HG03432 (cell line): Measurements from ENCODE around the gene LSM14A.
"Not testable (repeated sequence)": the region's sequence is repeated elsewhere in the genome, so short reads cannot be mapped to it uniquely, and the experiment has no call there.

Experiments used
- ATAC-seq: cut with Tn5 transposase; IDR thresholded peaks from one replicate; pipeline ENCODE4 v1.9.1; 2021; ENCODE audit warnings: mild to moderate bottlenecking, moderate library complexity; ENCODE audit not compliant: unreplicated experiment

LSM14A gene

DNA sequence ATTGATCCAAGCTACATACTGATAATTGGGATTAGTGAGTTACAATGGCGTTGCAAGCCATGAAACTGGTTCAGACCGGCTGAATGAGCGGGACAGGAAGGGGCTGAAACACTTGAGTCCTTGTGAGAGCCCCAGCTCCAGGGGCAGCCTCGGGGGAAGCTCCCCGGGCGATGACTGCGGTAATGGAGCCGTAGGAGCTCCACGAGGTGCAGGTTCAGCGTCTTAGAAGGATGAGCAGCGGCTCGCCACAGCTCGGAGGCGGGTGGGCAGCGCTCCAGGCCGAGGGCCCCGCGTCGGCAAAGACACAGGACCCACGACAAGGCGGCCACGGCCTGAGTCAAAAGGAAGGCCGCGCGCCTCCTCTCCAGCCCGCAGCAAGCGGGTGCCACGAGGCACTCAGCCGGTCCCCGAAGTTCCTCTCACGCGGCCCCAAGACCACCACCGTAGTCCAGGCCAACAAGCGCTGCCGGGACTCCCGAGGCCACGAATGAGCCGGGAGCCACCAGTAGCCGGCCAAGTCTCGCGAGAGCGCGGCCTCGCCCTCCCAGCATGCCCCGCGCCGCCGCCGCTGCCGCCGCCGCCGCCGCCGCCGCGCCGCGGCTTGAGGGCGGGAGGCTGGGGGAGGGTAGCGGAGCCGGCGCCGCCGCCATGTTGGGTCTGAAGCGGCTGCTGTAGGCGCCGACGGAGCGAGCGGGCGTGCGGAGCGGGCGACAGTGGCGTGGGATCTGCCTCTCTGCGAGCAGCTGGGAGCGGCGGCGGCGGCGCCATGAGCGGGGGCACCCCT is at the start of gene LSM14A:
Gene LSM14A, plus strand, starts transcription at position 628 of the 784 bp plus-strand sequence. Its CDS starts 139 bp downstream, at position 767.
- peak; percentile 74 for ATAC-seq

DNA sequence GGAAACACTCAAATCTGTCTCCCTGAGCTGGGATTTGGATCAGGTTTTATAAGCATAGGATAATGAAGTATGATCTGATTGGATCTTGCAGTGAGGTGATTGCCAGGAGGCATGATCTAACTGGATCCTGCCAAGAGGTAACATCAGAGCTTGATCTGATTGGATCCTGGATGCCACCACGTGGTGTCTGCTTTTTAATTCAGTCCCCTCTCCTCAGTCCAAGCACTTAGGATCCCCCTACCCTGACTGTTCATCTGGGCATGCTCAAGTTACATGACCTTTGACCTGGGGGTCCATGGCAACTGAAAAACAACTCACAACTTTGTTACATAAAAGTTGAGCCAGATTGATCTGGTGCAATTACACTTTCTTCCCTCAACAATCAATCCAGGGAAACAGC is 47.5 kb upstream of the LSM14A start:
- ATAC-seq = no peak

DNA sequence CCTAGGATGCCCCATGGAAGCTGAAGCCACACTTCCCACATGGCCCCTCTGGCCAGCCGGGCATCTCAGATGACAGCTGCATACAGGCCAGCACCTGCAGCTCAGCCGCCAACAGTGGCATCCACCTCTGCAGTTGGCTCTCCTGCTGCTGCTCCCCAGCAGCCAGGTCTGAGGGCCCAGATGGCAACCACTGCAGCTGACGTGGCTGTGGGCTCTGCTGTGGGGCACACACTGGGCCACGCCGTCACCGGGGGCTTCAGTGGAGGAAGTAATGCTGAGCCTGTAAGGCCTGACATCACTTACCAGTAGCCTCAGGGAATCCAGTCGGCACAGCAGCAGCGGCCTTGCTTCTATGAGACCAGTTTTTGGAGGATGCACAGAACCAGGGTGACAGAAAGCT is 45.3 kb upstream of the LSM14A start:
- no peak for ATAC-seq

DNA sequence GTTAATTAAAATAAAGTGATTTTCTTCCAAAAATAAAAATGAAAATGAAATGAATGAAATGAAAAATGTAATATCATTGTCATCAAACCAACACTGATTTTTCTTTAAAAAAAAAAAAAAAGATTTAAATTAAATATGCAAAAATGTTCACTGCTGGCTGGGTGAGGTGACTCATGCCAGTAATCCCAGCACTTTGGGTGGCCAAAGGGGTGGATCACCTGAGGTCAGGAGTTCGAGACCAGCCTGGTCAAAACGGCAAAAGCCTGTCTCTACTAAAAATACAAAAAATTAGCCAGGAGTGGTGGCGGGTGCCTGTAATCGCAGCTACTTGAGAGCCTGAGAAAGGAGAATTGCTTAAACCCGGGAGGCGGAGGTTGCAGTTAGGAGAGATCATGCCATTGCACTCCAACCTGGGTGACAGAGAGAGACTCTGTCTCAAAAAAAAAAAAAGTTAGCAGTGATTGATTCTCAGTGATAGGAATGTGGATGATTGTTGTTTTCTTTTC is 44.6 kb upstream of the LSM14A start:
- no peak for ATAC-seq

DNA sequence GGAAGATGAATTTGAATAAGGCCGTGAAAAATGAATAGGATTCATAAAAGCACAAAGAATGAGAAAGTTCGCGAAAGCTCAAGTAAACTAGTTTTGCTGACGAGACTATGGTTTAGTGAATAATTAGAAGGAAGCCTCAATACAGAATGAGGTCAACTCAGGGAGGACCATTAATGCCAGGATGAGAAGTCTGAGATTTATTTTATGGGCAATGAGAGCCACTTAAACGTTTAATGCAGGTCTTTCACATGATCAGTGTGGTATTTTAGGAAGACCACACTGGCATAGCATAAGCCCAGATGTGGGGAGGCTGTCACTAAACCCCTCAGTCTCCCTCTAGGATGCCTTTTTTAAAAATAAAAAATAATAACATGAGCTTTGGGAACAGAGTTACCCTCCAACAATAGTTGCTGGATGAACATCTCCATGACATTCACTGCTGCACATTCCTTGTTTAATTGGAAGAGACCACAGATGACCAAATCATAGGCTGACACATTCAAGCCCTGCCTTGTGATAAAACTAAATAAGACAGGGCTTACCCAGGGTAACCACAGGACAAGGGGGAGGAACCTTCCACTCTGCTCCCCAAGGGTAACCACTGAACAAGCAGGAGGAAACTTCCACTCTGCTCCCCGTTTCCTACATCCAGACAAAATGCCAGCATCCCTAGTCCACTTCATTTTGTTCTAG is 43.6 kb upstream of the LSM14A start:
- no peak for ATAC-seq

DNA sequence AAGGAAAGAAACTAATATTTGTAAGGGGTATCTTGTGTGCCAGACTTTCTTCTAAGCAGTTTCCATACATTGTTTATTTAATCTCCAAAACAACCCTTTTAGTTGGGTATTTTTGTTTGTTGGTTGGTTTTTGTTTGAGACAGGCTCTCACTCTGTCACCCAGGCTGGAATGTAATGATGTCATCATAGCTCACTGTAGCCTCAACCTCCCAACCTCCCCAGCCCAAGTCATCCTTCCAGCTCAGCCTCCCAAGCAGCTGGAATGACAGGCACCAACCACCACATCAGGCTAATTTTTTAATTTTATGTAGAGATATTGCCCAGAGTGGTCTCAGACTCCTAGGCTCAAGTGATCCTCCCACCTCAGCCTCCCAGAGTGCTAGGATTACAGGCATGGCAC is 41.2 kb upstream of the LSM14A start:
- no peak for ATAC-seq

DNA sequence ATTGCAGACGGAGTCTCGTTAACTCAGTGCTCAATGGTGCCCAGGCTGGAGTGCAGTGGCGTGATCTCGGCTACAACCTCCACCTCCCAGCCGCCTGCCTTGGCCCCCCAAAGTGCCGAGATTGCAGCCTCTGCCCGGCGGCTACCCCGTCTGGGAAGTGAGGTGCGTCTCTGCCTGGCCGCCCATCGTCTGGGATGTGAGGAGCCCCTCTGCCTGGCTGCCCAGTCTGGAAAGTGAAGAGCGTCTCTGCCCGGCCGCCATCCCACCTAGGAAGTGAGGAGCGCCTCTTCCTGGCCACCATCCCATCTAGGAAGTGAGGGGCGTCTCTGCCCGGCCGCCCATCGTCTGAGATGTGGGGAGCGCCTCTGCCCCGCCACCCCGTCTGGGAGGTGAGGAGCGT is 40.2 kb upstream of the LSM14A start:
- not testable (repeated sequence) for ATAC-seq

DNA sequence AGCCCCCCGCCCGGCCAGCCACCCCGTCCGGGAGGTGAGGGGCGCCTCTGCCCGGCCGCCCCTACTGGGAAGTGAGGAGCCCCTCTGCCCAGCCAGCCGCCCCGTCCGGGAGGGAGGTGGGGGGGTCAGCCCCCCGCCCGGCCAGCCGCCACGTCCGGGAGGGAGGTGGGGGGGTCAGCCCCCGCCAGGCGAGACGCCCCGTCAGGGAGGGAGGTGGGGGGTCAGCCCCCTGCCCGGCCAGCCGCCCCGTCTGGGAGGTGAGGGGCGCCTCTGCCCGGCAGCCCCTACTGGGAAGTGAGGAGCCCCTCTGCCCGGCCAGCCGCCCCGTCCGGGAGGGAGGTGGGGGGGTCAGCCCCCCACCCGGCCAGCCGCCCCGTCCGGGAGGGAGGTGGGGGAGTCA is 39.6 kb upstream of the LSM14A start:
- not testable (repeated sequence) for ATAC-seq

DNA sequence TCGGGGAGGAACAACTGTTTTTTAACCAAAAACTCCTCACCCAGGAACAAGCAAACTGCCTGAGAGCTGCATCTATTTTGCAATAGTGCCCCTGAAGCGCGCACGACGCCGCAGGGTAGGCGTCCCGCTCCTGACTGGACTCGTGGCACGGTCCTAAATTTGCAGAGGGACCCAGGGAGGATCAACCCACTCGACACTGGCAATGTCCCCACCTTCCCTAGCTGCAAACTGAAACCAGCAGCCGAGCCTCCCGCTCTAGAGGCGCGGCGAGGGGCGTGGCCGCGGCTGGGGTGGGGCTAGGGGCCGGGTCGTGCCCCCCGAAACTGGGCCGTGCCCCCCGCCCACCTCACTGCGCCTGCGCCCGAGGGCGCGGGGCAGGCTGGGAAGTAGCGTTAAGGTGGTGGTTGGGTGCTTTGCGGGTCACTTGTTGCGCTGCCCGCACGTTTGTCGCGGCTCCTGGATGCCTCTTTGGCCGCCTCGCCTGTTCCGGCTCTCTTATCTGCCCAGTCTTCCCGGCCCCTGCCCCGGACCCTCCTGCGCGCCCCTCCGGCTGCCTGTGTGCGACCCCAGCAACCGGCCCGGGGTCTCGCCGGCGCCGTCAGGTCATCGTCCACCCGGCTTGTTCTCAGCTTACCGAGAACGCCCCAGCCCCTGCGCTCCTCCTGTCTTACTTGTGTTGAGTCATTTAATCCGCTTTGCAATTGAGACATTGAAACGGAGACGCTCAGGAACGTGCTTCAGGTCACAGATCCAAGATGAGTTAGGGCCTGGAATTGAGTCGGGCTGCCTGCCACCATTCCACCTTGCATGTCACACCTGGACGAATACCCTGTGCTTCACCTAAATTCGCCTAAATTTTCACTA is 37.9 kb upstream of the LSM14A start:
- ATAC-seq = peak; percentile 92

DNA sequence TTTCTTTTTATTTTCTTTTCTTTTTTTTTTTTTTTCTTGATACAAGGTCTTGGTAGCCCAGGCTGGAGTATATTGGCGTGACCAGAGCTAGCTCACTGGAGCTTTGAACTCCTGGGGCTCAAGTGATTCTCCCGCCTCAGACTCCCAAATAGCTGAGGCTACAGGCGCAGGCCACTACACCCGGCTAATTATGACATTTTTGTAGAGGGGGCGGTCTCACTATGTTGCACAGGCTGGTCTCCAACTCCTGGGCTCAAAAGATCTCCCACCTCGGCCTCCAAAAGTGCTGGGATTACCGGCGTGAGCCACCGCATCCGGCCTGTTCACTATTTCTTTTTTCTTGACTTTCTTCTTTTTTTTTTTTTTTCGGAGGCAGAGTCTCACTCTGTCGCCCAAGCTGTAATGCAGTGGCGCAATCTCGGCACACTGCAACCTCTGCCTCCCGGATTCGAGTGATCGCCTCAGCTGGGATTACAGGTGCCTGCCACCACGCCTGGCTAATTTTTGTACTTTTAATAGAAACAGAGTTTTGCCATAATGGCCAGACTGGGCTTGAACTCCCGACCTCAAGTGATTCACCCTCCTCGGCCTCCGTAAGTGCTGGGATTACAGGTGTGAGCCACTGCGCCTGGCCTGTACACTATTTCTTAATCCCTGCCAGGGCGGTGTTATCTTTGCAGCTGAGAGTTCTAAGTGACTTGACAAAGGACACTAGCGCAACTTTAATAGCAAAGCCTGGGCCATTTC is 37.1 kb upstream of the LSM14A start:
- ATAC-seq = no peak

DNA sequence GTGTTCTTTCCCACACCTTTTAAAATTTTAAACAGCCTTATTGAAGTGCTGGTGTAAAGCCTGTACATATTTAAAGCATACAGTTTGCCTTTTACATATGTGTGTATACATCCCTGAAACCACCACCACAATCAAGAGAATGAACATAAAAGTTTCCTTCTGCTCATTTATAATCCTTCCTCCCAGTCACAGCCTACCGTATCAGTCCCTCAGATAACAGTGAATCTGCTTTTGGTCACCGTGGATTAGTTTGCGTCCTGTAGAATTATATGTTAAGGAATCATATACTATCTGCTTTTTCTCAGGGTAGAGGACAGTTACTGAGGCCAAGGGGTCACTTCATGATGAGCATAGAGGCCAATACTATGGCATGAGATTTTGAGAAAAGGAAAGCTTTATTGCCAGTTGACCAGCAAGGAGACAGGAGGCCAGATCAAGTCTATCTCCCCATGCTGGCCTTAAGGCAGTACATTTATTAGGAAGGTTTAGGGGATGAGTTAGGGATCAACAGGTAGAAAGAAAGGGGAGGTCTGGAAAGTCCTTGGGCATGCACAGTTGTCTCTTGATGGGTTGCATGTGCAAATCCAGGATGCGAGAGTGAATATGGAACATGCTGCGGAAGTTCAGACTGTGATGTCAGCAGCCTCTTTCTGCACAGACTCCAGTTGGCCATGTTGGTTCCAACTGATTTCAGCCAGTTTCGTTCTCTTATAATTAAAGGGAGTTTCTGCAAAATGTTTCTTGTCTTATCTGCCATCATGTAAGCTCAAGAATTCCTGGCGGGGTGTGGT is 36.3 kb upstream of the LSM14A start:
- ATAC-seq = no peak

DNA sequence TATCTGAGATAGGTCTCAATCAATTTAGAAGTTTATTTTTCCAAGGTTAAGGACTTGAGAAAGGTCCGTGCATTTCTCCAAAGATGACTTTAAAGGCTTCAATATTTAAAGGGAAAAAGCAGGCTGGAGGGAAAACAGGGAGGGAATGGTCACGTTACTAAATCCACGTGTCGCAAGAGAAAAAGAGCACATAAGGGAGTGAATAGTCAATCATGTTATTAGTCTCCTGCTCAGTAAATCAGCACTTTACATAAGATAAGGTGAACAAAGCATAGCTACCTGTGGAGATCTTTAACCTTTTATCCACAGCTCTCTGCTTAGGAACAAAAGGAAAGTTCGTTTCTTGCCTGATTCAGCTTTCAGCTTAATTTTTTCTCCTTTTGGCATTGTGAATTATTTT is 31.3 kb upstream of the LSM14A start:
- no peak for ATAC-seq

DNA sequence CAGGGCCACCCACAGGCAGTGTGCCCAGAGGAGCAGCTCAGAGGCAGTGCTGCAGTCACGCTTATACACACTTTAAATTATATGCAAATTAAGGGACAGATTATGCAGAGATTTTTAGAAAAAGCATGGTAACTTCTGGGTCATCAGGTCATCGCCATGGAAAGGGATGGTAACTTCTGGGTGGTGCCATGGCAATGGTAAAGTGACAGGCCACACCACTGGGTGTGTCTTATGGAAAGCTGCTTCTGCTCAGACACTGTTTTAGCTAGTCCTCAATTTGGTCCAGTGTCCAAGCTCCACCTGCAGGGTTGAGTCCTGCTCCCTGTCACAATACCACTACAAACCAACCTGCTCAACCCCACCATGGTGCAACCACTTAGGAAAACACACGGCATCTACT is 29.9 kb upstream of the LSM14A start:
- no peak for ATAC-seq

DNA sequence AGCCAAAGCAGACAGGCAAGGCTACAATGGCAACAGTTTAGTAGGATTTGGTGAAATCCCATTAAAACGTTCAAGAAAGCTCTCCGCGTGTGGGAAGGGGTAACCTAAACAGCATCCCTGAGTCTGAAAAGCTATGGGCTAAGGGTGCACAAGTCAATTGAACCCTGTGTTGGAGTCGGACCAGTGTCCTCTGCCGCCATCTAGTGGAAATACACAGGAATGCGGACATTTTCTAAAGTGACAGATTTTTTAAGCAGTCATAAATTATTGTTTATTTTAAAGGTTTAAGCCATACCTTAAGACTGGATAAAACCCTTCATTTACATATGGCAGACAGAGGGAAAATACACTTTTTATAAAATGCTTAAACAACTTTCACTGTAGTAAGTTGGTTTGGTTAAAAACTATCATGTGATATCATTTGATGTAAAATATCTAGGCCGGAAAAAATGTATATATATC is 26.5 kb upstream of the LSM14A start:
- ATAC-seq = no peak

DNA sequence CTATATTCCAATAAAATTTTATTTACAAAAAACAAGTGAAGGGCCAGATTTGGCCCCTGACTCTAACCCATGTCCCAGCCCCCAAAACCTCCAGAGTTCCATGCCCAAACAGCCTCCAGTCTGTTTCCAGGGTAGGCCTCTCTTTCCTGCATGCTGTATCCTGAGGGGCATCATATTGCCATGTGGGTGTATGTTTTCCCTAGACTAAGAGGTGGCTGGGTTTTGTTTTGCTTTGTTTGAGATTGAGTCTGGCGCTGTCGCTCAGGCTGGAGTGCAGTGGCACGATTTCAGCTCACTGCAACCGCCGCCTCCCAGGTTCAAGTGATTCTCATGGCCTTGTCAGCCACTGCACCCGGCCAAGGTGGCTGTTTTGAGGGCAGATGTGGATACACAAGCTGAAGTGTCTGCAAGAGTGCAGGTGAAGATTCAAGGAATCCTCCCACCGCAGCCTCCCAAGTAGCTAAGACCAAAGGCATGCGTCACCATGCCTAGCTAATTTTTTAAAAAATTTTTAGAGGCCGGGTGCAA is 23.6 kb upstream of the LSM14A start:
- no peak for ATAC-seq

DNA sequence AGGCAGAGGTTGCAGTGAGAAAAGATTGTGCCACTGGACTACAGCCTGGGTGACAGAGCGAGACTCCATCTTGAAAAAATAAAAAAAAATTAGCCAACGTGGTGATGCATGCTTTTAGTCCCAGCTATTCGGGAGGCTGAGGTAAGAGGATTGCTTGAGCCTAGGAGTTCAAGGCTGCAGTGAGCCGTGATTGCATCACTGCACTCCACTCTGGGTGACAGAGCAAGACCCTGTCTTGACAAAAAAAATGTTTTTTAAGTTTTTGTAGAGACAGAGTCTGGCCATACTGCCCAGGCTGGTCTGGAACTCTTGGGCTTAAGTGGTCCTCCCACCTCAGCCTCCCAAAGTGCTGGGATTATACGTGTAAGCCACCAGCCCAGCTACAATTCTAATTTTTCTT is 22.4 kb upstream of the LSM14A start:
- ATAC-seq = no peak

DNA sequence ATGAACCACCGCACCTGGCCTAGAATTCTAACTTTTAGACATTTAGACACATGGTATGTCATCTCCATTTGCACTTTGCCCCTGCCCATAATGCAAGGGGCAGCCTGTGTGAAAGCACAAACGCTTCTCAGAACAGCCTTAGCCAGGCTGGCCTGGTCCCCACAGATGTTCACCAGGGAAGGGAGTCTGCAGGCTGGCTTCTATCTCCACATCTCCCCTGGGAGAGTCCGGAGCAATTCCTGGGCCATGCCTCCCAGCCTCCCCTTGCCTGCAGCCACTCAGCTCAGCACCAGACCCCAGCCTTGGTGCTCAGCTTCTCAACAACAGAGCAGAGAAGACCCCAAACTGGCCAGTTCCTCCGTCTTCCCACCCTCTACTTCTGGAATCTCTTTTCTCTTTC is 21.7 kb upstream of the LSM14A start:
- no peak for ATAC-seq

DNA sequence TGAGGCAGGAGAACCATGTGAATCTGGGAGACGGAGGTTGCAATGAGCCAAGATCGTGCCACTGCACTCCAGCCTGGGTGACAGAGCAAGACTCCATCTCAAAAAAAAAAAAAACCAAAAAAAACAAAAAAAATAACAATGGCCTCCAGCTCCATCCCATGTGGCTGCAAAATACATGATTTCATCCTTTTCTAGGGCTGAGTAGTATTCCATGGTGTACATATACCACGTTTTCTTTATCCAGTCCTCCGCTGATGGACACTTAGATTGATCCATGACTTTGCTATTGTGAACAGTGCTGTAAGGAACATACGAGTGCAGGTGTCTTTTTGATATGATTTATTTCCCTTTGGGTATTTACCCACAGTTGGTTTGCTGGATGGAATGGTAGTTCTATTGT is 20.9 kb upstream of the LSM14A start:
- ATAC-seq = no peak

DNA sequence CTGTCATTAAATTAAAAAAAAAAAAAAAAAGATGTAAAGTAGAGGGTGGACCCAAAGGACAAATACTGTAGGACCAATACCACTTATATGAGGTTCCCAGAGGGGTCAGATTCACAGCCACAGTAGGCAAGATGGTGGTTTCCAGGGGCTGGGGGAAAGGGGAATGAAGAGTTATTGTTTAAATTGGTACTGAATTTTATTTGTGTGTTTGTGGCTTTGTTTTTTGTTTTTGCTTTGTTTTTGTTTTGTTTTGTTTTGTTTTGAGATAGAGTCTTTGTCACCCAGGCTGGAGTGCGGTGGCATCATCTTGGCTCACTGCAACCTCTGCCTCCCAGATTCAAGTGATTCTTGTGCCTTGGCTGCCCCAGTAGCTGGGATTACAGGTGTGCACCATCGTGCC is 17.9 kb upstream of the LSM14A start:
- no peak for ATAC-seq

DNA sequence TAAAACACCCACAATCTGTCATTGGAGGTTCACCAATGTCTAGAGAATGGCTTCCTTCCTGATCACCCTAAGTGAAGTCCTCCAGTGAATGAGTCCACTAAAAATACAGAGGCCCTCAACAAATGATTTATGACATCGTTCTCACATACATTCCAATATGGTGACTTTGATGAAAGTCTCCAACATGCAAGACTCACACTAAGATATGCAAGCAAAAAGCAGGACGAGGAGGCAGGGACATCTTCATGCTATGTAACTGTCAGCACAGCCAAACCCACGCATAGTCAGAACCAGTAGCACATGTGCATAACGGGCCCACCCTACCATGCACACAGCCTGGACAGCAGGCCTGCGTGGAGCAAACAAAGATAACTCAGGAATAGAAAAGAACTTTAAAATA is 16.6 kb upstream of the LSM14A start:
- no peak for ATAC-seq
